IPS DF 4.7 (cell line): ENCODE results near the gene AGAP6.
"Not testable (repeated sequence)": the region's sequence is repeated elsewhere in the genome, so short reads cannot be mapped to it uniquely, and the experiment has no call there.

ENCODE experiments used
- DNase-seq: peaks from one replicate; pipeline ENCODE4 v3.0.0-alpha.2; 2013; ENCODE audit warnings: low spot score; ENCODE audit errors: extremely low read depth

The AGAP6 gene

GRCh38 chr10:49988376-49988775 is at the start of gene AGAP6:
AGAP6 (plus strand) TSS chr10:49988406; CDS start chr10:49988716, 310 bp downstream.
- DNase-seq: not testable (repeated sequence)

- DNase-seq: not testable (repeated sequence)
Observed at GRCh38 chr10:49941447-49942338, 46.5 kb upstream of the AGAP6 start, which contains the start of the genes PARG and TIMM23B. PARG (minus strand) TSS chr10:49942027; CDS start chr10:49941725, 302 bp downstream. TIMM23B (plus strand) TSS chr10:49942053; CDS start chr10:49942195, 142 bp downstream.

DNA sequence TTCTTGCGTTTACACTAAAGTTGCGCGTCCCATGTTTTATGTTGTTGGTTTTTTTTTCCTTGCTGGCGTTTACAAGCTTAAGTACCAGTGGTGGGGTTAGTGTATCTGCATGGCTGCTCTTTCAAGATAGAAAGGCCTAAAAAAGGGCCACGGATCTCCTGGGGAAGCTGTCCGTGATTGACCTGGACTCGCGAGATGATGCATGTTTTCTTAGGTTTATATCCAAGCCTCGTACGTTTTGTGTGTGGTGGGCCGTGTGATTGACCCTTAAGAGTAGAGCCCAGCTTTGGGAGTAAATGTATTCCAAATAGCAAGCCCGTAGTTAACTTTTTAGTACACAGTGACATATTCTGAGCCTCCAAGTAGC is 45.9 kb upstream of the AGAP6 start:
- not testable (repeated sequence) for DNase-seq

GRCh38 chr10:49943607-49944006 is 44.6 kb upstream of the AGAP6 start:
- DNase-seq: not testable (repeated sequence)

- not testable (repeated sequence) for DNase-seq
Observed at GRCh38 chr10:49948142-49948541, 40.1 kb upstream of the AGAP6 start.

DNA sequence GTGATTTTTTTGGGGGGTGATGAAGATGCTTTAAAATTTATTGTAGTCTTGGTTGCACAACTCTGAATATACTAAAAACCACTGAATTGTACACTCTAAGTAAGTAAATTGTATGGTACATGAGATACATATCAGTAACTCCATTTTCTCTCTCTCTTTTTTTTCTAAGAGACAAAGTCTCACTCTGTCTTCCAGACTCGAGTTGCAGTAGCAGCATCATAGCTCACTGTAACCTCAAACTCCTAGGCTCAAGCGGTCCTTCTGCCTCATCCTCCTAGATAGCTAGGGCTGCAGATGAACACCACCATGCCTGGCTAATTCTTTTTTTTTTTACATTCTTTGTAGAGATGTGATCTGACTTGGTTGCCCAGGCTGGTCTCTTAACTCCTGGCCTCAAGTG is 39.5 kb upstream of the AGAP6 start:
- DNase-seq: not testable (repeated sequence)

DNA sequence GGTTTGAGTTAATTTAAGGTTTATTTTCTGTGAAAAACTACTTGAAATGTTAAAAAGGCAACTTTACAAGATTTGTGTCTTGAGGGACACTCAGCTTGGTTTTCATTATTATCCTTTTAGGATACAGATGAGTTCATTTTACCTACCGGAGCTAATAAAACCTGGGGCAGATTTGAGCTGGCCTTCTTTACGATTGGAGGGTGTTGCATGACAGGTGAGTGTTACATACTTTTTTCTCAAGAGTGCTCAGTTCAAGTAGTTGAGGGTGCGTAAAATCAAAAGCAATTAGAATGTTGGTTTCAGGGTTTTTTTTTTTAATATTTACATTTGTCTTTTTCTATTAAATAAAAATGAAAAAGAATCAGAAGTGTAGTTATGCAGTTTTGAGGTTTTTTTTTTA is 36.2 kb upstream of the AGAP6 start:
- DNase-seq: not testable (repeated sequence)

- DNase-seq: not testable (repeated sequence)
Observed at GRCh38 chr10:49953122-49953521, 35.1 kb upstream of the AGAP6 start.

GRCh38 chr10:49970331-49970857 is 17.8 kb upstream of the AGAP6 start:
- not testable (repeated sequence) for DNase-seq

GRCh38 chr10:49971466-49971865 is 16.7 kb upstream of the AGAP6 start:
- DNase-seq: not testable (repeated sequence)

GRCh38 chr10:49972094-49972493 is 16.1 kb upstream of the AGAP6 start:
- DNase-seq: not testable (repeated sequence)

- DNase-seq: not testable (repeated sequence)
Observed at GRCh38 chr10:49977756-49978155, 10.4 kb upstream of the AGAP6 start.

DNA sequence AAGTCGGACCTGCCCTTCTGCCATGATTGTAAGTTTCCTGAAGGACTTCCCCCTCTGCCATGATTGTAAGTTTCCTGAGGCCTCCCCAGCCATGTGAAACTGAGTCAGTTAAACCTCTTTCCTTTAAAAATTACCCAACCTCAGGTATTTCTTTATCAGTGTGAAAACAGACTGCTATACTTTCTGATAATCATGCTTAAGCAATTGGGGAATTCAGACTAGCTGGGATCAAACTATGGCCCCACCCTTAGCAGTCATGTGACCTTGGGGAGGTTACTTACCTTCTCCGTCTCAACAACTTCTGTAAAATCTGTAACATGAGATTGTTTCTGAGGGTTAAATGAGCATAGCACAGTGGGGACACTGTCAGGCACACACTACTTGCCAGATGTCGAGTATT is 999 bp upstream of the AGAP6 start:
- not testable (repeated sequence) for DNase-seq

GRCh38 chr10:49995321-49995720 is 7.1 kb downstream of the AGAP6 start:
- DNase-seq: not testable (repeated sequence)

DNA sequence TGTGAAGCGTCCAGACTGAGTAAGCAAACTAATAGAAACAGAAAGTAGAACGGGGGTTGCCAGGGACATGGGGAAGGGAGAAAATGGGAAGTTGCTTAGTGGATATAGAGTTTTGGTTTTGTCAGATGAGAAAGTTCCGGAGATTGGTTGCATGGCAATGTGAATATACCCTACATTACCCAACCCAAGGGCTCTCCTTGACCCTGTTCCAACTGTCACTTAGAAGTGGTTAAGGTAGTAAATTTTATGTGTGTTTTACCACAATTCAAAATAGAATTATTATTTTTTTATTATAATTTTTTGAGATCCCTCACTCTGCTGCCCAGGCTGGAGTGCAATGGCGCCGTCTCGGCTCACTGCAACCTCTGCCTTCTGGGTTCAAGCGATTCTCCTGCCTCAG is 25.8 kb downstream of the AGAP6 start:
- not testable (repeated sequence) for DNase-seq

- DNase-seq: not testable (repeated sequence)
Observed at GRCh38 chr10:50015596-50016220, 27.5 kb downstream of the AGAP6 start.

DNA sequence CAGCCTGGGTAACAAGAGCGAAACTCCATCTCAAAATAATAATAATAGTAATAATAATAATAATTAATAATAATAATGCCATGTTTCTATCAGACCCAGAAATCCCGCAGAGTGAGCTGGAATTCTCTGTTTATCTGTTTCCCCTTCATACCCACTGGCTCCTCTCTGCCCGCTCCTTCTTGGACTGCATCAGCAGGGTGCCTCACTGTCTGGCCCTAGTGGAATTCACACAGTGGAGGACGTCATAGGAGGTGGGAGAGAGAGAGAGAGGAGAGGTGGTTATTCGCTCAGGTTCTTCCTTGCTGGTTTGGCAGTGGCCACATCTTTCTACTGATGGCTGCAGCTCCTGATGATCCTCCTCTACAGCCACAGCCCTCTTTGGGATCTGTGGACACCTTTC is 28.7 kb downstream of the AGAP6 start:
- not testable (repeated sequence) for DNase-seq

DNA sequence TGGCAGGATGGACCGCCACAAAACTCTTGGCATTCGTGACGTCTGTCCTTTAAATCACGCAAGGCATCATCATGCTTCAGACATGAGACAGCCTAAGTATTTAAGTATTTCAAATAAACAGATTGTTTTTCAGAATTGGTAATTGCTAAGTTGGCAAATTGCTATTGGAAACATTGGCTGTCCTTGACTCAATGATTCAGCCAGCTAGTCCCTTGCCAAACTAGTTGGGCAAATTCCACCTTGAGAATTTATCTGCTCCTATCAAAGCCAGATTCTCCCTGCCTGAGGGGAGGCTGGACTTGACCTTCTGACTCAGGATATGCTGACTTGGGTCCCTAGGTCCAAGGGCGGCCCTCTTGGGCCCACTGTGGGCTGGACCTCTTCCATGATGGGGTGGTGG is 29.4 kb downstream of the AGAP6 start:
- not testable (repeated sequence) for DNase-seq

DNA sequence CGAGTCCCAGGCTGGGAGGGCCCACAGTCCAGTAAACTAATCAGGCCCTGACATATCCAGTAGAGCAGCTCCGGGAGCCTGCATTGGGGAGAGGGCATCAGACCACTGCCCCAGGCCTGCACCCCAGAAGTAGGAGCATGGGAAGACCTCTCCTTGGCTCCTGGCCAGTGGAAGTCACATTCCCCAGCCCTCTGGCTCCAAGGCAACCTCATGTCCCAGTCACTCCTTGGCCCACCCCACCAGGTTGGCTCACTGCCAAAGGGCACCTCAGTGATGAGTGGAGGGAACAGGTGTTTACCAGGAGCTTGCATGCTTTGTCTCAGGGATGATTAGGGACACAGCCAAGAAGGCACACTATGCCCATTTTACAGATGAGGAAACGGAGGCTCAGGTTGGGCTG is 31.1 kb downstream of the AGAP6 start:
- DNase-seq: not testable (repeated sequence)

- not testable (repeated sequence) for DNase-seq
Observed at GRCh38 chr10:50020451-50021024, 32.3 kb downstream of the AGAP6 start.

GRCh38 chr10:50021646-50022045 is 33.4 kb downstream of the AGAP6 start:
- DNase-seq: no peak
